Panc1 (cell line): Measurements from ENCODE around the gene GALNT1. TPM values are rescaled to one million over a fixed set of nuclear protein-coding genes. Genes with fewer than 3 reads are reported as not detected.

ENCODE experiments used
- ATAC-seq: fragments of 200-7000 bp; cut with Tn5 transposase; 2 replicates; pipeline ENCODE4 v1.9.1; 2020; ENCODE audit warnings: mild to moderate bottlenecking, moderate library complexity
- BruUV-seq: library from RNA; stranded (reverse); fragments of 400-500 nt; replicated peaks from 2 replicates; lab custom pipeline; 2021; lab: Mats Ljungman, UMichigan
- CTCF ChIA-PET: fragments of 300-600 bp; sonication (Branson Sonifier 250); formaldehyde crosslinking; loops from one replicate; lab custom pipeline; 2022; ENCODE audit warnings: antibody characterized with exemption; lab: Charles Lee
- POLR2A ChIA-PET: fragments of 300-600 bp; sonication (Branson Sonifier 250); formaldehyde crosslinking; loops from one replicate; lab custom pipeline; 2022; ENCODE audit warnings: antibody characterized with exemption; lab: Charles Lee
- DNase-seq: peaks from one replicate; pipeline ENCODE4 v3.0.0-alpha.2; 2010; ENCODE audit warnings: low read depth, low spot score
- H3K27ac ChIP-seq: 2 replicates; pipeline ENCODE4 v1.5.1; 2011; ENCODE audit warnings: mild to moderate bottlenecking, low read length, inconsistent platforms
- H3K27me3 ChIP-seq: fragments of 200-500 bp; sonication (Bioruptor generic); 2 replicates; pipeline ENCODE4 v1.6.0; 2014; ENCODE audit warnings: low read length, inconsistent platforms; ENCODE audit not compliant: control insufficient read depth, insufficient read depth
- H3K36me3 ChIP-seq: fragments of 200-500 bp; sonication (Bioruptor generic); 2 replicates; pipeline ENCODE4 v1.5.1; 2014; ENCODE audit warnings: inconsistent platforms, mild to moderate bottlenecking, low read length, moderate library complexity; ENCODE audit not compliant: control insufficient read depth, insufficient read depth
- H3K4me1 ChIP-seq: 2 replicates; pipeline ENCODE4 v1.5.1; 2011; ENCODE audit warnings: inconsistent platforms, mild to moderate bottlenecking, low read length, moderate library complexity; ENCODE audit not compliant: control insufficient read depth, insufficient read depth
- H3K4me3 ChIP-seq, 2 experiments: 2 replicates each; pipeline ENCODE4 v1.5.1; 2011 to 2012; ENCODE audit warnings: low read depth in 2 of 2, low read length in 2 of 2, mild to moderate bottlenecking in 2 of 2, inconsistent platforms in 1 of 2, moderate library complexity in 1 of 2
- H3K9me3 ChIP-seq: fragments of 200-500 bp; sonication (Bioruptor generic); 2 replicates; pipeline ENCODE4 v1.5.1; 2014; ENCODE audit warnings: low read depth, mild to moderate bottlenecking, inconsistent platforms, low read length, moderate library complexity; ENCODE audit not compliant: control insufficient read depth, insufficient read depth
- POLR2AphosphoS5 ChIP-seq: IDR thresholded peaks from 2 replicates; pipeline ENCODE4 v1.6.1; 2012; ENCODE audit warnings: mild to moderate bottlenecking, low read depth, low read length, moderate library complexity
- SIN3A ChIP-seq: IDR thresholded peaks from 2 replicates; pipeline ENCODE4 v1.6.1; 2012; ENCODE audit warnings: low read depth, mild to moderate bottlenecking, low read length, moderate library complexity, borderline replicate concordance; ENCODE audit not compliant: insufficient read depth
- in situ Hi-C: cut with HindIII; loops from 2 replicates; pipeline ENCODE4 v1.10.0; 2016; ENCODE audit warnings: low sequenced_read_pairs, low pct_unique_long_range_greater_than_20kb
- intact Hi-C: fragments of 100-400 bp; cut with micrococcal nuclease; formaldehyde crosslinking; loops from one replicate; pipeline ENCODE4 v1.10.0; 2022; ENCODE audit not compliant: unreplicated experiment
- total RNA-seq: library from RNA; stranded (reverse); gene quantifications from one replicate; pipeline ENCODE4 v1.2.1, GENCODE V29; 2021; ENCODE audit not compliant: unreplicated experiment
- TF ChIP-seq, protein P1 (sequence below): fragments of 450-650 bp; IDR thresholded peaks from 2 replicates; pipeline ENCODE4 v1.5.1; 2017; ENCODE audit warnings: mild to moderate bottlenecking
- TF ChIP-seq, protein P2 (sequence below), 2 experiments: IDR thresholded peaks; 2 replicates each; pipeline ENCODE4 v1.6.1; 2011 to 2012; ENCODE audit warnings: low read depth in 2 of 2, control low read depth in 1 of 2, low read length in 1 of 2, mild to moderate bottlenecking in 1 of 2, moderate library complexity in 1 of 2; ENCODE audit not compliant: insufficient read depth in 1 of 2

The GALNT1 gene
- total RNA-seq, 1 experiment from 2014 or later, result 147 TPM

GRCh38 chr18:35671966-35672603 is 90.5 kb downstream of the GALNT1 start:
- Histone ChIP-seq H3K9me3 (no peaks in the 10 kb centered on the region), H3K27me3 (no peaks in the 10 kb centered on the region), H3K36me3 (no peaks in the 10 kb centered on the region), H3K4me3 (no peak overlapping the region), H3K27ac (no peak overlapping the region), H3K4me1 (no peaks in the 10 kb centered on the region)
- DNase-seq (no peak), ATAC-seq (no peak)
- no peak for TF ChIP-seq POLR2AphosphoS5
- TF ChIP-seq, protein P1, sequence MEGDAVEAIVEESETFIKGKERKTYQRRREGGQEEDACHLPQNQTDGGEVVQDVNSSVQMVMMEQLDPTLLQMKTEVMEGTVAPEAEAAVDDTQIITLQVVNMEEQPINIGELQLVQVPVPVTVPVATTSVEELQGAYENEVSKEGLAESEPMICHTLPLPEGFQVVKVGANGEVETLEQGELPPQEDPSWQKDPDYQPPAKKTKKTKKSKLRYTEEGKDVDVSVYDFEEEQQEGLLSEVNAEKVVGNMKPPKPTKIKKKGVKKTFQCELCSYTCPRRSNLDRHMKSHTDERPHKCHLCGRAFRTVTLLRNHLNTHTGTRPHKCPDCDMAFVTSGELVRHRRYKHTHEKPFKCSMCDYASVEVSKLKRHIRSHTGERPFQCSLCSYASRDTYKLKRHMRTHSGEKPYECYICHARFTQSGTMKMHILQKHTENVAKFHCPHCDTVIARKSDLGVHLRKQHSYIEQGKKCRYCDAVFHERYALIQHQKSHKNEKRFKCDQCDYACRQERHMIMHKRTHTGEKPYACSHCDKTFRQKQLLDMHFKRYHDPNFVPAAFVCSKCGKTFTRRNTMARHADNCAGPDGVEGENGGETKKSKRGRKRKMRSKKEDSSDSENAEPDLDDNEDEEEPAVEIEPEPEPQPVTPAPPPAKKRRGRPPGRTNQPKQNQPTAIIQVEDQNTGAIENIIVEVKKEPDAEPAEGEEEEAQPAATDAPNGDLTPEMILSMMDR, result no peak
- TF ChIP-seq, protein P2, sequence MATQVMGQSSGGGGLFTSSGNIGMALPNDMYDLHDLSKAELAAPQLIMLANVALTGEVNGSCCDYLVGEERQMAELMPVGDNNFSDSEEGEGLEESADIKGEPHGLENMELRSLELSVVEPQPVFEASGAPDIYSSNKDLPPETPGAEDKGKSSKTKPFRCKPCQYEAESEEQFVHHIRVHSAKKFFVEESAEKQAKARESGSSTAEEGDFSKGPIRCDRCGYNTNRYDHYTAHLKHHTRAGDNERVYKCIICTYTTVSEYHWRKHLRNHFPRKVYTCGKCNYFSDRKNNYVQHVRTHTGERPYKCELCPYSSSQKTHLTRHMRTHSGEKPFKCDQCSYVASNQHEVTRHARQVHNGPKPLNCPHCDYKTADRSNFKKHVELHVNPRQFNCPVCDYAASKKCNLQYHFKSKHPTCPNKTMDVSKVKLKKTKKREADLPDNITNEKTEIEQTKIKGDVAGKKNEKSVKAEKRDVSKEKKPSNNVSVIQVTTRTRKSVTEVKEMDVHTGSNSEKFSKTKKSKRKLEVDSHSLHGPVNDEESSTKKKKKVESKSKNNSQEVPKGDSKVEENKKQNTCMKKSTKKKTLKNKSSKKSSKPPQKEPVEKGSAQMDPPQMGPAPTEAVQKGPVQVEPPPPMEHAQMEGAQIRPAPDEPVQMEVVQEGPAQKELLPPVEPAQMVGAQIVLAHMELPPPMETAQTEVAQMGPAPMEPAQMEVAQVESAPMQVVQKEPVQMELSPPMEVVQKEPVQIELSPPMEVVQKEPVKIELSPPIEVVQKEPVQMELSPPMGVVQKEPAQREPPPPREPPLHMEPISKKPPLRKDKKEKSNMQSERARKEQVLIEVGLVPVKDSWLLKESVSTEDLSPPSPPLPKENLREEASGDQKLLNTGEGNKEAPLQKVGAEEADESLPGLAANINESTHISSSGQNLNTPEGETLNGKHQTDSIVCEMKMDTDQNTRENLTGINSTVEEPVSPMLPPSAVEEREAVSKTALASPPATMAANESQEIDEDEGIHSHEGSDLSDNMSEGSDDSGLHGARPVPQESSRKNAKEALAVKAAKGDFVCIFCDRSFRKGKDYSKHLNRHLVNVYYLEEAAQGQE (IDR thresholded peaks at IDR 0.05; ENCODE audit: insufficient read depth in 1 of 2, low read depth in 2 of 2, low read length in 1 of 2), result peak in 1 of 2 experiments; percentile 32; a peak in 1 of 4 replicates
- BruUV-seq, result no TSS peak
- in situ Hi-C loops, result no loop called here
- ChIA-PET POLR2A (no interaction called here), CTCF (no interaction called here)
- intact Hi-C loops, result no loop called here

DNA sequence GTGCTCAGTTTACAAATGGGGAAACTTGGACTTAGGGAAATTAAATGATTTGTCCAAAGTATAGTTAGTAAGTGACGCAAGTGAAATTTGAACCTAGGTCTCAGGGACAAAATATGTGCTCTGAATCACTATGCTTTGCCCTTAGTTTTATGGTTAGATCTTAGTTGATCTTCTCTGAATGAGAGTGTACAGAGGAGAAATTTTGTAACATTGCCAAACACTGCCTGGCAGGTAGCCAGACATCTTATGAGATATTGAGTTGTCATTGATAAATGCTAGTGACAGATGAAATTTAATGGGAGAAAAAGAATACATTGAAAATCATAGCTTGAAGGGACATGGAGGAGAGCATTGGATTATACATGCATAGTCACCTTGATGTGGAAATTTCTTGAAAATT is 91.4 kb downstream of the GALNT1 start:
- DNase-seq, result no peak
- Histone ChIP-seq H3K27ac (no peak overlapping the region), H3K4me3 (no peak overlapping the region), H3K36me3 (no peaks in the 10 kb centered on the region), H3K27me3 (no peaks in the 10 kb centered on the region), H3K9me3 (no peaks in the 10 kb centered on the region), H3K4me1 (no peaks in the 10 kb centered on the region)
- TF ChIP-seq, protein P2 (IDR thresholded peaks at IDR 0.05; ENCODE audit: insufficient read depth in 1 of 2, low read depth in 2 of 2, low read length in 1 of 2), result no peak
- no peak for TF ChIP-seq SIN3A
- TF ChIP-seq POLR2AphosphoS5, result no peak
- in situ Hi-C loops, result no loop called here
- POLR2A ChIA-PET, result no interaction called here
- intact Hi-C loops, result no loop called here
- BruUV-seq, result no TSS peak
- no peak for ATAC-seq
- CTCF ChIA-PET, result no interaction called here
